GM19043 (cell line): ENCODE results near the gene TUBA1C.
"Not testable (repeated sequence)": the region's sequence is repeated elsewhere in the genome, so short reads cannot be mapped to it uniquely, and the experiment has no call there.

Source experiments
- ATAC-seq: cut with Tn5 transposase; IDR thresholded peaks from one replicate; pipeline ENCODE4 v1.9.1; 2021; ENCODE audit warnings: low read depth; ENCODE audit not compliant: unreplicated experiment

The TUBA1C gene

GRCh38 chr12:49255456-49255855, 9.4 kb upstream of the TUBA1C start:
- ATAC-seq, result not testable (repeated sequence)

GRCh38 chr12:49255857-49256637, 8.8 kb upstream of the TUBA1C start:
- no peak for ATAC-seq

- not testable (repeated sequence) for ATAC-seq
Measured at GRCh38 chr12:49257508-49258184, 7.2 kb upstream of the TUBA1C start.

- ATAC-seq, result no peak
Measured at GRCh38 chr12:49259452-49259851, 5.4 kb upstream of the TUBA1C start.

GRCh38 chr12:49260166-49260565, 4.7 kb upstream of the TUBA1C start:
- no peak for ATAC-seq

- ATAC-seq, result no peak
Measured at GRCh38 chr12:49260571-49261363, 4.1 kb upstream of the TUBA1C start.

- ATAC-seq, result no peak
Measured at GRCh38 chr12:49261721-49262120, 3.2 kb upstream of the TUBA1C start.

GRCh38 chr12:49263400-49263763, 1.5 kb upstream of the TUBA1C start:
- no peak for ATAC-seq

GRCh38 chr12:49264466-49264872, 413 bp upstream of the TUBA1C start:
- peak; percentile 14 for ATAC-seq

GRCh38 chr12:49269191-49269590, 4.3 kb downstream of the TUBA1C start:
- ATAC-seq, result not testable (repeated sequence)

GRCh38 chr12:49272790-49273725, 8.2 kb downstream of the TUBA1C start:
- ATAC-seq, result no peak

- ATAC-seq, result no peak
Measured at GRCh38 chr12:49273726-49274395, 9.0 kb downstream of the TUBA1C start.

- ATAC-seq, result no peak
Measured at GRCh38 chr12:49274396-49275069, 9.7 kb downstream of the TUBA1C start.

GRCh38 chr12:49276304-49277290, 11.7 kb downstream of the TUBA1C start:
- no peak for ATAC-seq

- no peak for ATAC-seq
Measured at GRCh38 chr12:49277466-49277865, 12.6 kb downstream of the TUBA1C start.

GRCh38 chr12:49279706-49280159, 14.9 kb downstream of the TUBA1C start:
- ATAC-seq, result no peak

GRCh38 chr12:49280545-49280944, 15.7 kb downstream of the TUBA1C start:
- not testable (repeated sequence) for ATAC-seq

GRCh38 chr12:49282302-49282701, 17.4 kb downstream of the TUBA1C start:
- ATAC-seq, result no peak
